Ovary (tissue), 3 donors: ENCODE results near the gene SZT2.

Source experiments
- CTCF ChIP-seq, 3 donors: fragments of 450-650 bp in 2 of 3; fragments of 200-600 bp in 1 of 3; IDR thresholded peaks; one replicate each; pipeline versions ENCODE4 v1.5.1 to v1.8.0; 2016 to 2022; ENCODE audit warnings: antibody characterized with exemption in 3 of 3, mild to moderate bottlenecking in 1 of 3
- EP300 ChIP-seq: sonication (generic); formaldehyde crosslinking; IDR thresholded peaks from one replicate; pipeline ENCODE4 v1.6.1; 2017; ENCODE audit warnings: antibody characterized with exemption
- POLR2A ChIP-seq: fragments of 450-650 bp; IDR thresholded peaks from one replicate; pipeline ENCODE4 v1.6.1; 2017; ENCODE audit warnings: antibody characterized with exemption, mild to moderate bottlenecking, moderate library complexity
- donor health status: DM: no; HTN: no; CAD: no.

GRCh38 chr1:43488165-43488564 lies 98.5 kb downstream of the SZT2 start:
- TF ChIP-seq POLR2A (no peak), CTCF (IDR thresholded peaks at IDR 0.05) (no peak), EP300 (no peak)
